ENCODE measurements around the gene GADL1. TPM values are rescaled to one million over a fixed set of nuclear protein-coding genes. Genes with fewer than 3 reads are reported as not detected.

The GADL1 gene
- total RNA-seq, 3 donors from 2014 or later = not detected

DNA sequence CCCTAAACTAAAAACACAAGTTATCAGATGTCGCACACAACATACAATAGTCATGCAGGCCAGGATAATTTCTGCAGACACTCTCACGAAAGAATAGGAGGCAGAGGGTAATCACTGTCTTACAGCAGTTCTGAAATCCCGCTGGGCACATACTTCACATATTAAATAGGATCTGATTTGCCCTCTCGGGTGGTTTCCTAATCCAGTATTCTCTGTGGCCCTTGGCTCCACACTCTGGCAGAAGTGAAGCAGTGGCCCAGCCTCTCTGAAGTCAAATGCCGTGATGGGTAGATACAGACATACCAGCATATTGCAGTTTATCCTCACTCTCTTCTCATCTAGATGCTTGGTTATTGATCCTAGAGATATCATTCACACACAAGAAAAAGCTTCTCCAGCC lies 19.0 kb downstream of the GADL1 start:
- Histone ChIP-seq H3K36me3 (ENCODE audit: low read depth) (no peaks in the 10 kb centered on the region), H3K9me3 (no peaks in the 10 kb centered on the region), H3K4me3 (no peak overlapping the region), H3K4me1 (ENCODE audit: low read depth) (no peaks in the 10 kb centered on the region)
- TF ChIP-seq, protein P1, sequence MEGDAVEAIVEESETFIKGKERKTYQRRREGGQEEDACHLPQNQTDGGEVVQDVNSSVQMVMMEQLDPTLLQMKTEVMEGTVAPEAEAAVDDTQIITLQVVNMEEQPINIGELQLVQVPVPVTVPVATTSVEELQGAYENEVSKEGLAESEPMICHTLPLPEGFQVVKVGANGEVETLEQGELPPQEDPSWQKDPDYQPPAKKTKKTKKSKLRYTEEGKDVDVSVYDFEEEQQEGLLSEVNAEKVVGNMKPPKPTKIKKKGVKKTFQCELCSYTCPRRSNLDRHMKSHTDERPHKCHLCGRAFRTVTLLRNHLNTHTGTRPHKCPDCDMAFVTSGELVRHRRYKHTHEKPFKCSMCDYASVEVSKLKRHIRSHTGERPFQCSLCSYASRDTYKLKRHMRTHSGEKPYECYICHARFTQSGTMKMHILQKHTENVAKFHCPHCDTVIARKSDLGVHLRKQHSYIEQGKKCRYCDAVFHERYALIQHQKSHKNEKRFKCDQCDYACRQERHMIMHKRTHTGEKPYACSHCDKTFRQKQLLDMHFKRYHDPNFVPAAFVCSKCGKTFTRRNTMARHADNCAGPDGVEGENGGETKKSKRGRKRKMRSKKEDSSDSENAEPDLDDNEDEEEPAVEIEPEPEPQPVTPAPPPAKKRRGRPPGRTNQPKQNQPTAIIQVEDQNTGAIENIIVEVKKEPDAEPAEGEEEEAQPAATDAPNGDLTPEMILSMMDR (IDR thresholded peaks at IDR 0.05) = no peak
- intact Hi-C loops (cut with DNase I, micrococcal nuclease) = no loop called here
- no peak for DNase-seq
- no peak for ATAC-seq

DNA sequence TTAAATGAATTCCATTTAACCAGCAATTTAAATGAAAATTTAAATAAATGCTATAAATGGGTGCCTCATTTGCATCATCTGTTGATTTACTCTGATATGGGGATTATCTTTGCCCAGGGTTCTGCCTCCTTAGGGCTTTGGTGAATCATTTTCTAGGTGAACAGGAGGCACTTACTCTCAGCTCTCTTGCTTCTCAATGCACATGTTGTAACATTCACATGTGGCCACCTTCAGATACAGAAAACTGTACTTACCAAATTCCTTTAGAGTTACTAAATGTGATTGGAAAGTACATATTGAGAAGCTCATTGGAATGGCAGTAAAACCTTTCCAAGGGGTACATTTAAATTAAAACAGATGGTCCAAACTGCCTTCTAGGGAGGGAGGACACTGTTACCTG lies 20.8 kb downstream of the GADL1 start:
- ATAC-seq (no peak), DNase-seq (no peak)
- intact Hi-C loops (cut with DNase I, micrococcal nuclease) = no loop called here
- no peaks in the 10 kb centered on the region for H3K9me3 ChIP-seq
- no peaks in the 10 kb centered on the region for H3K36me3 ChIP-seq (ENCODE audit: low read depth)
- no peak overlapping the region for H3K4me3 ChIP-seq
- no peaks in the 10 kb centered on the region for H3K4me1 ChIP-seq (ENCODE audit: low read depth)
- TF ChIP-seq, protein P1 (IDR thresholded peaks at IDR 0.05) = no peak

DNA sequence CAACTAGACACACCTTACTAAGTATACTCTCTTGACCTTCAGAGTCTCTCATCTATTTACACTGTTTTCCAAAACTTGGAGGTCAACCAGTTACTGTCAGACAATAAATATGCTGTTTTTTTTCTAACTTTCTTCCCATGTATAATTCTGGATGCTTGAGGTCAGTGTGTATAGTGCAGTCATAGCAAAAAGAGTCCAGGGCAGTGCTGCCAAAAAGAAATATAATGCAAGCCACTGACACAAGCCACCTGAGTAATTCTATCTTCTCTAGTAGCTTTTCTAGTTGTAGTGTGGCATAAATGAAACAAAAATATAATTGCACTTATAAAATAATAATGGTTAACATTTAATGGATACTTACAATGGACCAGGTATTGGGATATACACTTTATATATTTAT lies 21.6 kb downstream of the GADL1 start:
- intact Hi-C loops (cut with DNase I, micrococcal nuclease) = no loop called here
- no peaks in the 10 kb centered on the region for H3K9me3 ChIP-seq
- no peaks in the 10 kb centered on the region for H3K36me3 ChIP-seq (ENCODE audit: low read depth)
- no peaks in the 10 kb centered on the region for H3K4me1 ChIP-seq (ENCODE audit: low read depth)
- DNase-seq = no peak
- no peak overlapping the region for H3K4me3 ChIP-seq
- TF ChIP-seq, protein P1 (IDR thresholded peaks at IDR 0.05) = no peak
- no peak for ATAC-seq

DNA sequence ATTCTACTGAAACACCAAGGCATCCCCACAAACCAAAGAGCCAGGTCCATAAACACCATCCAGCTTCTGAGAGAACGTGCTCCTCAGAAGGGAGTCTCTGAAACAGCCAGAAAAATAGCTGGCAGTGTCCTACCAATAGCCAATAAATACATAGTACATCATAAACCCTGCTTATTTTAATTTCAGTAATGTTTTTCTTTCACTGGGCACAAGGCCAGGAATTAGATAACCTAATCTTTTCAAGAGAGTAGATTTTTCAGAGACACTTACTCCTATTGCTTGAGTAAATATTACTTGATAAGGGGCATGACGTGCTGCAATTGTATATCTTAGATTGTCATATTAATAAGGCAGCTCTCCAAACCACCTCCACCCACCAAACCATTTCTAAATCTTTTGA lies 22.7 kb downstream of the GADL1 start:
- TF ChIP-seq, protein P1 (IDR thresholded peaks at IDR 0.05) = no peak
- Histone ChIP-seq H3K36me3 (ENCODE audit: low read depth) (no peaks in the 10 kb centered on the region), H3K4me1 (ENCODE audit: low read depth) (no peaks in the 10 kb centered on the region), H3K9me3 (no peaks in the 10 kb centered on the region), H3K4me3 (no peak overlapping the region)
- intact Hi-C loops (cut with DNase I, micrococcal nuclease) = no loop called here
- ATAC-seq = no peak
- DNase-seq = no peak

DNA sequence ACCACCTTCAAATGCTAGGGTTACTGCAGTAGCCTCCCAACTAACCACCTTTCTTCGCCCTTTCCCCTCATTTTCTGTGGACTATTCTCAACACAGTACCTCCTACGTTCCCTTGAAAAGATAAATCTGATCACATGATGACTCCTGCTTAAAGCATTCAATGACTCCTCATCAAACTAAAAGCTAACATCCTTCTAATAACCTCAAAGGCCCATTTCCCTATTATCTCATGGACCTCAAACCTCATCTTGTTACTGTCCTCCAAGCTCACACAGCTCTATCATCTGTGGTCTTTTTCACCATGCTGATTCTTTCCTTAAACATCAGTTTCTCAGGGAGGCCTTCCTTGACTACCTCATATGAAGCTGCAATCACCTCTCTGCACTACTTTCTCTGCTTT lies 29.6 kb downstream of the GADL1 start:
- H3K4me3 ChIP-seq = no peak overlapping the region
- DNase-seq (no peak), ATAC-seq (no peak)
- H3K36me3 ChIP-seq (ENCODE audit: low read depth) = no peaks in the 10 kb centered on the region
- intact Hi-C loops (cut with DNase I, micrococcal nuclease) = no loop called here
- no peaks in the 10 kb centered on the region for H3K4me1 ChIP-seq (ENCODE audit: low read depth)
- no peaks in the 10 kb centered on the region for H3K9me3 ChIP-seq
- TF ChIP-seq, protein P1 (IDR thresholded peaks at IDR 0.05) = no peak

DNA sequence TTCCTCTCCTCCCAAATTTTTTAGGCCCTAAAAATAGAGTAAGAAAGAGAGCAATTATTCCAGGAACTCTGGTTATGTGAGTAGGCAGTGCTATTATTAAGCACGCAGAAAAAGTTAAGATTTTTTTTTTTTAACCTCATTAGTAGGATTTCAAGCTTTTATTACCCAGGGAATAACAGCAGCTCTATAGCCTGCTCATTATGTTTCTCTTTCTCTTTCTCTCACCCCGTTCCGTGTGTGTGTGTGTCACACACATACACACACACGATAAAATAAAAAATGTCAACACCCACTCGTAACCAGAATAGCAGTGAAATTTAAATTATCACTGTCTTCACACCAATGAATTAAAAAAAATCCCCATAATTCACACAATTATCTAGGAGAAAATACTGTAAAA lies 30.3 kb downstream of the GADL1 start:
- Histone ChIP-seq H3K36me3 (ENCODE audit: low read depth) (no peaks in the 10 kb centered on the region), H3K4me1 (ENCODE audit: low read depth) (no peaks in the 10 kb centered on the region), H3K9me3 (no peaks in the 10 kb centered on the region), H3K4me3 (no peak overlapping the region)
- TF ChIP-seq, protein P1 (IDR thresholded peaks at IDR 0.05) = no peak
- intact Hi-C loops (cut with DNase I, micrococcal nuclease) = no loop called here
- no peak for ATAC-seq
- no peak for DNase-seq

Measured in mucosa of descending colon (tissue), 3 donors.